Lung microvascular endothelial cell (primary cell): ENCODE results near the gene RPL13. TPM values are rescaled to one million over a fixed set of nuclear protein-coding genes. Genes with fewer than 3 reads are reported as not detected.

Experiments
- DNase-seq, 2 donors: peaks; one replicate each; pipeline versions ENCODE4 v3.0.0 to v3.0.0-alpha.2; 2010; ENCODE audit warnings: low read depth in 2 of 2
- total RNA-seq: library from RNA; depleted of rRNA; stranded (reverse); fragments of >200 nt; gene quantifications from 2 replicates; pipeline ENCODE4 v1.2.1, GENCODE V29; 2014

Gene RPL13
- total RNA-seq, 1 donor from 2014 or later, result 4,242 TPM

DNA sequence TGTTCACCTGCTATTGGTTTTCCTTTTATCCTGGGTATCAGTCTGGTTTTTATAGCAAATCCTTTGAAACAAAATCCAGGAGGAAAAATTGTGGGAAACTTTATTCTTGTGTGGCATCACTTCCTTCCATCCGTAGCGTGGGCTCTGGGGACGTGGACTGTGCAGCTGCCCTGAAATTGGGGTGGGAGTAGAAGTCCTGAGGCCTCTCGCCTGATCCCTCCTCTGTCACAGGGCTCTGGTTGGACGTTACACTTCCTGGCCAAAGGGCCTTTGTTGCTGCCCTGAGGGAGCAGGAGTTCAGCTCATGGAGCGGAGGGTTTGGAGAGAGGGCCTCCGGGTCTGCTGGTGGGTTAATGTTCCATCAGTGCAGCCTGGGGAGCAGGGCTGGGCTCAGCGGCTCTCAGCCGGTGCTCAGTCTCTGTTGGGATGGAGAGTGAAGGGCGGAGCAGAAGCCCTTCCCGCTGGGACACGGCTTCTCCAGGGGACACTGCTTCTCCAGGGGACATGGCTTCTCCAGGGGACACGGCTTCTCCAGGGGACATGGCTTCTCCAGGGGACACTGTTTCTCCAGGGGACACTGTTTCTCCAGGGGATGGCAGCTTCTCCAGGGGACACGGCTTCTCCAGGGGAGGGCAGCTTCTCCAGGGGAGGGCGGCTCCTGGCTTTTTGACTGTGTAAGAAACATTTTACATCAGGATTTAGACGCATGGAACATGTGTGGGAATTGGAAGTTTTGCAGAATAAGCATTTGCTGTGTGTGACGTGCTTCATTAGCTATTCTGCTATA lies 15.2 kb upstream of the RPL13 start:
- DNase-seq, result no peak

DNA sequence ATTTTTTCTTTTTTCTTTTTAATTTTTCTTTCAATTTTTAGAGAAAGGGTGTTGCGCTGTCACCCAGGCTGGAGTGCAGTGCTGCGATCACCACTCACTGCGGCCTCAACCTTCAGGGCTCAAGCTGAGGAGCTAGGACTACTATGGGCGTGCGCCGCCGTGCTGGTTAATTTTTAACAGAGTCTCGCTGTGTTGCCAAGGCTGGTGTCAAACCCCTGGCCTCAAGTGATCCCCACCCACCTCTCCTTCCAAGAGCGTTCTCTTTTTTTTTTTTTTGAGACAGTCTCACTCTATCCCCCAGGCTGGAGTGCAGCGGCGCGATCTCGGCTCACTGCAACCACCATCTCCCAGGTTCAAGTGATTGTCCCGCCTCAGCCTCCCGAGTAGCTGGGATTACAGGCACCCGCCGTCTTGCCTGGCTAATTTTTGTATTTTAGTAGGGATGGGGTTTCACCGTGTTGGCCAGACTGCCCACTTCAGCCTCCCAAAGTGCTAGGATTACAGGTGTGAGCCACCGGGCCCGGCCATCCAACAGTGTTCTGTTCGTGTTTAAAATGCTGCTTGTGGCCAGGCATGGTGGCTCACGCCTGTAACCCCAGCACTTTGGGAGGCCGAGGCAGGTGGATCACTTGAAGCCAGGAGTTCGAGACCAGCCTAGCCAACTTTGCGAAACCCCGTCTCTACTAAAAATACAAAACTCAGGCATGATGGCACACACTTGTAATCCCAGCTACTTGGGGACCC lies 14.5 kb upstream of the RPL13 start:
- DNase-seq, result no peak

DNA sequence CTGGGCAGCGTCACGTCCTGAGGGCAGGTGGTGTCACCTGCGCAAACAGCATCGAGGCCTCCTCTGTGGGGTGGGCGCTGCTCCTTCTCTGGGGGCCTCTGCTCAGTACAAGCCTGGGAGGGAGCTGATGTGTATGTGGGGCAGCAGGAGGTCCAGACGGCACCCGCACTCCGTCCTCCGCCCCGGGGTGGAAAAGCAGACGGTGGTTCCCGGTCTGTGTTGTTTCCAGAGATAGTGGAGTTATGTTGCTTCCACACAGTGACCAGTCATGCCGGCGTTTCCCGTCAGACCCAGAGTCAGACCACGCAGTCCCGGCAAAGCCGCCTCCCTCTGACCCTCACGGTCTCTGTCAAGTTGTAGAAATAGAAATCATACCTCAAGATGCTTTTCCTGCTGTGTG lies 13.7 kb upstream of the RPL13 start:
- no peak for DNase-seq

DNA sequence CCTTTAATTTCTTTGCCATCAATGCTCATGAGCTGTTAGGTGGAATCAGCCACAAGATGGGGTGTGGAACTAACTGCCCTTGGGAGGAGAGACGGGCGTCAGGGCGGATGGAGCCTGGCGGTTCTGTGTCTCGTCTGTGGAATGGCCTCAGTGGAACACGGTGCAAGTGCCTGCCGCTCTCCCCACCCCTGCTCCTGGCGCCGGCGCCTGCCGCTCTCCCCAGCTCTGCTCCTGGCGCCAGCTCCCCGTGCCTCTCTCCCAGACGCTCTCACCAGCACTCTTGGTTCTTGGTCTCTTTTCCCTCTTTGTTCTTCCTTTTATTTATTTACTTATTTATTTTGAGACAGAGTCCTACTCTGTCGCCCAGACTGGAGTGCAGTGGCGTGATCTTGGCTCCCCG lies 13.2 kb upstream of the RPL13 start:
- DNase-seq, result no peak

DNA sequence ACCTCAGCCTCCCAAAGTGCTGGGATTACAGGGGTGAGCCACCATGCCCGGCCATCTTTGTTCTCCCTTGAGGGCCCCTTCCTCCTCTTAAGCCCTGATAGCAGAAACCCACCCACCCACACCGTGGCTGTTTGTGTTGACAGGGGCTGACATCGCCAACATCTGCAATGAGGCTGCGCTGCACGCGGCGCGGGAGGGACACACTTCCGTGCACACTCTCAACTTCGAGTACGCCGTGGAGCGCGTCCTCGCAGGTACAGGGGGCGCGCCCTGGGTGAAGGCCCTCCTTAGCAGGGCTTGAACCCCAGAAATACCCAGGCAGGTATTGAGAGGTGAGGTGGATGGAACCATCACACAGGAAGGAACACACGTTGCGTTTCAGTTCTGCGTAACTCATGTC lies 12.6 kb upstream of the RPL13 start:
- DNase-seq, result no peak

DNA sequence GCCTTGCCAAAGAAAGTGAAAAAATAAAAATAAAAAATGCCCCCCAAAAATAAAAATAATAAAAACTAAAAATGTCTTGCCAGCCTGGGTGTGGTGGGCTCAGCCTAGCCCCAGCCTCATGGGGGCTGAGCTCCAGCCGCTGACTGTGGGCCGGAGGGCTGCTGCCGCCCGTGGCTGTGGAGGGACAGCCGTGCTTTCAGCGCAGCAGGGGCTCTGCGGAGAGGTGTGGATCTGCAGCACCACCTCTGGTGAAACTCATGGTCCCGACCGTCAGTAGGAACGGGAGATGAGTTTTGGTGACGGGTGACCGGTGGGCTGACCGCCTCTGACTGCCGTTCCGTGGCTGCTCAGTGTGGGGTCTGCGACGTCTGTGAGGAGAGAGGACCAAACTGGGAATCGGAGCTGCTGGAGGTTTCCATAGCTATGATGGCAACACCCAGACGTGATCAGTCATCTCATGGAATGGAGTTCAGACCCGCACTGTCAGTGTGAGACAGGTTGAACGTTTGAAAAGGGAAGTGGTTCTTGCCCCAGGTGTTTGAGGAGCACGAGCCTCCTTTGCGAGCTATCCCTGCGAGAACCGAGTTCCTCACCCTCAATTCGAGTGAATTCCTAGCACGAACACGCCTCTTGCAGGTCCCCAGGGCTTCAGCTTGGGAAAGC lies 12.0 kb upstream of the RPL13 start:
- DNase-seq, result no peak

DNA sequence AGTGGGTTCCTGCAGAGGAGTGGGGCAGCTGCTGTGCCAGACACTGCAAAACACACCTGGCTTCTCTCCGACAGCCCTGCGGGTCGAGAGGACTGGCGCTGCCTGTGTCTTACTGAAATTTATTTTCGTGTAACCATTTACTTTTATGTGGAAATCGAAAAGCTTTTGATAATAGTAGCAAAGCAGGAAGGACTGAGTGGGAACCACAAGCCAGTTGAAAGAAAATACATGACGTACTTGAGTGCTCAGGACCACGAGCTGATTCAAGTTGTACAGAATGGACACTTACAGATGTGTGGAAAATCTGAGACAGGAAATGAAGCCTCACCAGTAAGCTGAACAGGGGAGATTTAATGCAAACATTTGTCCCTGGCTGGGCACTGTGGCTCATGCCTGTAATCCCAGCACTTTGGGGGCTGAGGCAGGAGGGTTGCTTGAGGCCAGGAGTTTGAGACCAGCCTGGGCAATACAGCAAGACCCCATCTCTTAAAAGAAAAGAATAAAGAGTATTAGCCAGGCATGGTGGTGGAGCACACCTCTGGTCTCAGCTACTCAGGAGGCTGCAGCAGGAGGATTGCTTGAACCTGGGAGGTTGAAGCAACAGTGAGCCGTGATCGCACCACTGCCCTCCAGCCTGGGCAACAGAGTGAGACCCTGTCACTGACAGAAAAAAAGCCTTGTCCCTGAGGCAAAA lies 11.3 kb upstream of the RPL13 start:
- no peak for DNase-seq

DNA sequence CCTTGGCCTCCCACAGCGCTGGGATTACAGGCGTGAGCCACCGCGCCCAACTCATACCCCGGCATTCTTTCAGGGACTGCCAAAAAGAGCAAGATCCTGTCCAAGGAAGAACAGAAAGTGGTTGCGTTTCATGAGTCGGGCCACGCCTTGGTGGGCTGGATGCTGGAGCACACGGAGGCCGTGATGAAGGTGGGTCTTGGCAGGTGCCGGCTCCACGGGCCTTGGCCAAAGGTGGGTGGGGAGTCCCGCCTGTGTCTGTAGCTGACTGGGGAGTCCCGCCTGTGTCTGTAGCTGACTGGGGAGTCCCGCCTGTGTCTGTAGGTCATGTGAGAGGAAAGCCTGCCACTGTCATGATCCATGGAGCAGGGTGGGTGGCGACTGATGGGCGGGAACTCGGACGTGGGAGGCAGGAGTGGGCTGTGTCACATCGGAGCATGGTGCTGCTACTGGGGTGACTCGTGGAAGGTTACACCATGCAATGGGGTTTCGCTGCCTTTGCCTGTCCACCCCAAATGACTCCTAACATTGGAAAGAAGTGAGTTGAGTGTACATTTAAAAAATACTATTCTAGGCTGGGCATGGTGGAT lies 10.0 kb upstream of the RPL13 start:
- DNase-seq, result no peak

DNA sequence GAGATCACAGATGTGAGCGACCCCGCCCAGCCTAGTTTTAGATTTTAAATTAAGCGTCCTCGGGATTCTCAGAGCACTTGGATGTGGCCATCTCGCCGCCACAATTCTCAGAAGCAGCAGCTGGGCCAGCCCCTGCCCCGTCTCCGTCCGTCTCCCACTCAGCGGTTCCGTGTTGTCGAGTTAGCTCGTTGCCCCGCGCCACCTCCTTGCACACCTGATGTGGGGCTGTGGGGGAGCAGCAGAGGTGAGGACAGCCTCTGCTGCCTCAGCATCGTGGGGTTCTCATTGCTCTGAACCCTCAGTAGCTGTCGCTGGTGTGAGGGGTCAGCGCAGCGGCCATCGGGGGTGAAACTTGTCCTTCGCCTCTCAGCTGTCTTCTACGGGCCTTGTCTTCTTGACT lies 8.2 kb upstream of the RPL13 start:
- DNase-seq, result no peak

DNA sequence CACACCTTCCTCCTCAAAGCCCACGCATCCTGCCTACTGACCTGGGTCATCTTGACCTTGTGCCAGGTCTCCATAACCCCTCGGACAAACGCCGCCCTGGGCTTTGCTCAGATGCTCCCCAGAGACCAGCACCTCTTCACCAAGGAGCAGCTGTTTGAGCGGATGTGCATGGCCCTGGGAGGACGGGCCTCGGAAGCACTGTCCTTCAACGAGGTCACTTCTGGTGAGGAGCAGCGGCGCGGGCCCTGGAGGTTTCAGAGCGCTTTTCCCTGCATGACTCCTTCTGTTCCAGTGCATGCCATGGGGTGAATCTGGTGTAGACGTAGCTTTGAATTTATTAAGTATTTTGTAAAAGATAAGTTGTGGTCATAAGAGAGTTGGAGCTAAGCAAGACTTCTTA lies 7.6 kb upstream of the RPL13 start:
- no peak for DNase-seq

DNA sequence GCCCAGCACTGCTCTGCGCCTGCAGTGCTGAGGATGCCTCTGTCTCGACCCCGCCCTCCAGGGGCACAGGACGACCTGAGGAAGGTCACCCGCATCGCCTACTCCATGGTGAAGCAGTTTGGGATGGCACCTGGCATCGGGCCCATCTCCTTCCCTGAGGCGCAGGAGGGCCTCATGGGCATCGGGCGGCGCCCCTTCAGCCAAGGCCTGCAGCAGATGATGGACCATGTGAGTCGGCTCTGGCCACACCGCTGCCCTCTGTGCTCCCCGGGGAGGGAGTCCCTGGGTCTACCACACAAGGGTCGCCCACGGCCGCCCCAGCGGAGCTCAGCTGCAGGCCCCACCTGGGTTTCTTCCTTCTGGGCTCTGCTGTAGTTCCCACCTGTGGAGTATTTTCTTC lies 6.7 kb upstream of the RPL13 start:
- DNase-seq, result no peak

DNA sequence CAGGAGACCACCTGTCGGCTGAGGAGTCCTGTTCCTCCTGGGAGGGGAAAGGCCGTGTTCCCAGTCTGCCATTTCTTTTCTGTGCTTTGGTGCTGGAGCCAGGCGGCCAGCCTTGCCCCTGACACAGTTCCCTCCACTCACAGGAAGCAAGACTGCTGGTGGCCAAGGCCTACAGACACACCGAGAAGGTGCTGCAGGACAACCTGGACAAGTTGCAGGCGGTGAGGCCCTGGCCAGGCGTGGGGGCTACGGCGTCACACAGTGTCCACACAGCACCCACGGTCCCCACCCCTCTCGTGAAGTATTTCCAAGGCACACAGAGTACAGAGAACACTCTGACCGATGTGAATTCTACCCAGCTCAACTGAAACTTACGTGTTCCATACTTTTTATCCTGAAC lies 6.1 kb upstream of the RPL13 start:
- no peak for DNase-seq

DNA sequence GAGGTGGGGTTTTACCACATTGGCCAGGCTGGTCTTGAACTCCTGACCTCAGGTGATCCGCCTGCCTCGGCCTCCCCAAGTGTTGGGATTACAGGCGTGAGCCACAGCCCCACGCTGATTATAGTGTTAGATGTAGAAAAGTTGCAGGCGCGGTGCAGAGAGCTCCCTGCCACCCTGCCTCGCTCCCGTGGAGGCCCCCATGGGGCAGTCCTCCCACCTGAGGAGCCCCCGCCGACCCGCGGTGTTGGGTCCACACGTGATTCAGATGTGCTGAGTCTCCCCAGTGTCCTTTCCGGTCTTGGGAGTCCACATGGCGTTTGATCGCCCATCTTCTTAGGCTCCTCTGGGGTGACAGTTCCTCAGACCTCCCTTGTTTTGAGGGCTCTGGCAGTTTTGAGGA lies 5.2 kb upstream of the RPL13 start:
- no peak for DNase-seq

DNA sequence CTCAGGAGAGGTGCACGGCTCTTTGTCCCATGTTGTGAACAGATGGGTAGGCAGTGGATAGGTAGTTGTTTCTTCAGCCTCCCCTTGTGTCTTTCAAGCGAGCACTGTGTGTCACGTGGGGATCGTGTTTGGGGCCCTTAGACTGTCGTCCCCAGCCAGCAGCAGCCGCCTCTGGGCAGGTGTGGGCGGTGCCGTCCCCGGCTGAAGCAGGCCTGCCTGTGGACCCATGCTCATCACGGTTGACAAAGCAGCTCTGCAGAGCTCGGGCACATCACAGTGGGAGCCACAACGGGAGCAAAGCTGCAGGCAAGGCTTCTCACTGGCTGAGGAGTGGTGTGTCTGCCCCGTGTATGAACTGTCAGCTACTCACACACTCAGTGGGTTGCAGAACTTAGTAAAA lies 4.7 kb upstream of the RPL13 start:
- no peak for DNase-seq

DNA sequence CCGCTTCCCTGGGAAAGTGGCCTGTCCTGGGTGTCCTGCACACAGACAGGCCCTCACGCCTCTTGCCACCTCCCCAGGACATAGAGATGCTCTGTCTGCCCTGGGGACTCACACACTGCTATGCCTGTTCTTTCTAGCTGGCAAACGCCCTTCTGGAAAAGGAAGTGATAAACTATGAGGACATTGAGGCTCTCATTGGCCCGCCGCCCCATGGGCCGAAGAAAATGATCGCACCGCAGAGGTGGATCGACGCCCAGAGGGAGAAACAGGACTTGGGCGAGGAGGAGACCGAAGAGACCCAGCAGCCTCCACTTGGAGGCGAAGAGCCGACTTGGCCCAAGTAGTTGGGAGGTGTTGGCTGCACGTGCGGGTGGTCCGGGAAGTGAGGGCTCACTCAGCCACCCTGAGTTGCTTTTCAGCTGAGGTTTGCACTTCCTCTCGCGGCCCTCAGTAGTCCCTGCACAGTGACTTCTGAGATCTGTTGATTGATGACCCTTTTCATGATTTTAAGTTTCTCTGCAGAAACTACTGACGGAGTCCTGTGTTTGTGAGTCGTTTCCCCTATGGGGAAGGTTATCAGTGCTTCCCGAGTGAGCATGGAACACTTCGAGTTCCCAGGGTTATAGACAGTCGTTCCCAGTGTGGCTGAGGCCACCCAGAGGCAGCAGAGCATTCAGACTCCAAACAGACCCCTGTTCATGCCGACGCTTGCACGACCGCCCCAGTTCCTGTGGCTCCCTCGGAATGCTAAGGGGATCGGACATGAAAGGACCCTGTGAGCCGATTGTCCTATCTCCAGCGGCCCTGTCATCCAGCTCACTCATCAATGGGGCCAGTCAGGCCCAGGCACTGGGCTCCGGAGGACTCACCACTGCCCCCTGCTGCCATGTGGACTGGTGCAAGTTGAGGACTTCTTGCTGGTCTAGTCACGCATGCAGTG lies 3.5 kb upstream of the RPL13 start:
- DNase-seq, result peak; percentile 86 to 93

DNA sequence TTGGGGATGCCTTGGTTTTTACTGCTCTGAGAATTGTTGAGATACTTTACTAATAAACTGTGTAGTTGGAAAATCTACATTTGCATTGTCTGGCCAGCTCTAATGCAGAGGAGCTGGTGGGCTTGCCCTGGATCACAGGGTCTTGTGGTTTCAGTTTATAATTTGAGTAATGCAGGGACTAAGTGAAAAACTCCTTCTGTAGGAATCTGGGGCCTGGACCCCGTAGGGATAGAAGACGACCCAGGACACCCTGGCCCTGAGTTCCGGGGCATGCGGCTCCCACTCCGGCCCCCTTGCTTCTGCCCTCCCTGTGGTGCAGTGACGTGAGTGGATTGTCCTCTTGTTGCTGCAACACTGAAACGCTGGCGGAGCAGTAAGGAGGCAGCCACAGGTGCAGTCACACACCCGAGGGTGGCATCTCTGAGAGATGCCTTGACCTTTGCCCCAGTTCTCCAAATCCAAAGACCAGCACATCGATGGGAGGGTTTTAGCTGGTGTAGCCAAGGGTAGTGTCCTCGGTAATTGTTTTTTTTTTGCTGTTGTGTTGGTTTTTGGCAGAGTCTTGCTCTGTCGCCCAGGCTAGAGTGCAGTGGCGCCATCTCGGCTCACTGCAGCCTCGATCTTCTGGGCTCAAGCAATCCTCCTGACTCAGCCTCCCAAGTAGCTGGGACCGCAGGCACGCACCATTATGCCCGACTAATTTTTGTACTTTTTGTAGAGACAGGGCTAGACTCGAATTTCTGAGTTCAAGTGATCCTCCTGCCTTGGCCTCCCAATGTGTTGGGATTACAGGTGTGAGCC lies 2.6 kb upstream of the RPL13 start:
- no peak for DNase-seq

DNA sequence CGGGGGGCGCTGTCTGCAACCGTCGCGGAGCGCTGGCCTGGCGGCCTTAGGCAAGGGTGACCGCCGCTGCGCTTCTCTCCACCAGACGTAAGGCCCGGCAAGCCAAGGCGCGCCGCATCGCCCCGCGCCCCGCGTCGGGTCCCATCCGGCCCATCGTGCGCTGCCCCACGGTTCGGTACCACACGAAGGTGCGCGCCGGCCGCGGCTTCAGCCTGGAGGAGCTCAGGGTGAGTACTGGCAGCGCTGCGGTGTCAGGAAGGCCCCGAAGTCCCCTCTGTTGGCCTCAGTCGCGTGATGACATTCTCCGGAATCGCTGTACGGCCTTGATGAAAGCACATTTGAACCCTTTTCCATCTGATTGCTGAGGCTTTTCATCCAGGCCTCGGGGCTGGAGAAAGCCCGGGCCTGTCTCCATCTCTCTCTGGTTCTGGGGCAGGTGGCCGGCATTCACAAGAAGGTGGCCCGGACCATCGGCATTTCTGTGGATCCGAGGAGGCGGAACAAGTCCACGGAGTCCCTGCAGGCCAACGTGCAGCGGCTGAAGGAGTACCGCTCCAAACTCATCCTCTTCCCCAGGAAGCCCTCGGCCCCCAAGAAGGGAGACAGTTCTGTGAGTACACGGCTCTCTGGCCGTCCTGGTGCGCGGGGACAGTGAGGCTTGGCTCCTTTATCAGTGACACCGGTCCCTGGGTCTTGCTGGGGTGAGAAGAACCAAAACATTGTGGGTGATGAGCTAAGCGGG lies 831 bp downstream of the RPL13 start:
- peak in 1 of 2 donors; percentile 63 for DNase-seq

DNA sequence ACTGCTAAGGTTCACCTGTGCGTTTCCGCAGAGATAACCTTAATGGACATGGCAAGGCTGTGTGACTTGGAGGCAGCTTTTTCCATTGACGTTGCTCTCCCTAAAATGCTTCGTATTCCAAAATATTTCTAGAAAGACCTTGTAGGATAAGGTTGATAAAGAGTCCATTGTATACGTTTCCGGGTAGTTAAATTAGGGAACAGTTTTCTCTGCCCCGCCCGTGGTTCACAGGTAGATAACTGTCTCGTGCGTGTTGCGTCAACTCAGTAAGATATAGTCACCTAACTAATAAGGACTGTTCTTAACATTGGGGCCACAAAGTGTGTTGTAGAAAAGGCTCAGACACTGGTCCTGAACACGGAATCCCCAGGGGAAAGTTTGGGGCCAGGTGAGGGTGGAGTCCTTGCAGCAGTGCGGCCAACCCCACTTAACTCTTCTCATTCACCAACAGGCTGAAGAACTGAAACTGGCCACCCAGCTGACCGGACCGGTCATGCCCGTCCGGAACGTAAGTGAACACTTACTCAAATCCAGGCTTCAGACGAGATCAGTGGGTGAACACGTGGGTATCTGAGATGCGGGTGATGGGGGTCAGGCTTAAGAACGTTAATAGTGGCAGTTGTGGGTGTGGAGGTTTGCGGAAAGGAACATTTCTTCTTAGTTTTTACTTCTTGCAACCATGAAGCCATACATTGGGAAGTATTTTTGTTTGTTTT lies 1.6 kb downstream of the RPL13 start:
- peak in 1 of 2 donors; percentile 38 for DNase-seq
